DMS 273 treated with DMSO at 0.1 percent for 48 hours (cell line): ENCODE data around the gene ARMH3.
A peak's percentile ranks its signal among the peaks of the same experiment; 100 is the strongest.
"Not testable (repeated sequence)": the region's sequence is repeated elsewhere in the genome, so short reads cannot be mapped to it uniquely, and the experiment has no call there.

Experiments
- DNase-seq: peaks from one replicate; lab custom pipeline; 2025; lab: John Stamatoyannopoulos, UW

Gene ARMH3

DNA sequence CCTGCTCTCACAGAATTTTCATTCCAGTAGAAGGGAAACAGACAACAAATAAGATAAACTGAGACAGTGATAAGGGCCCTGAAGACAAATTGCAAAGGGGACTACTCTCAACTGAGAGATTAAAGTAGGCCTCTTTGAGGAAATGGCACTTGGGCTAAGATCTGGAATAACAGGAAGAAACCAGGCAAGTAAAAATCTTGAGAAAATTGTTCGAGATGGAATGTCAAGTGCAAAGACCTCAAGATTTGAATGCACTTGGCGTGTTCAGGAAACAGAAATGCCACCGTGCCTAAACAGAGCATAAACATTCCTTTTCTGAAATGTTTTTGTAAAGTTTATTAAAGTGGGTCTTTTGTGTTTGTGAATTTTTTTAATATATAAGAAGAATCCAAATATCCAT, 10.7 kb downstream of the ARMH3 start:
- DNase-seq, result no peak

DNA sequence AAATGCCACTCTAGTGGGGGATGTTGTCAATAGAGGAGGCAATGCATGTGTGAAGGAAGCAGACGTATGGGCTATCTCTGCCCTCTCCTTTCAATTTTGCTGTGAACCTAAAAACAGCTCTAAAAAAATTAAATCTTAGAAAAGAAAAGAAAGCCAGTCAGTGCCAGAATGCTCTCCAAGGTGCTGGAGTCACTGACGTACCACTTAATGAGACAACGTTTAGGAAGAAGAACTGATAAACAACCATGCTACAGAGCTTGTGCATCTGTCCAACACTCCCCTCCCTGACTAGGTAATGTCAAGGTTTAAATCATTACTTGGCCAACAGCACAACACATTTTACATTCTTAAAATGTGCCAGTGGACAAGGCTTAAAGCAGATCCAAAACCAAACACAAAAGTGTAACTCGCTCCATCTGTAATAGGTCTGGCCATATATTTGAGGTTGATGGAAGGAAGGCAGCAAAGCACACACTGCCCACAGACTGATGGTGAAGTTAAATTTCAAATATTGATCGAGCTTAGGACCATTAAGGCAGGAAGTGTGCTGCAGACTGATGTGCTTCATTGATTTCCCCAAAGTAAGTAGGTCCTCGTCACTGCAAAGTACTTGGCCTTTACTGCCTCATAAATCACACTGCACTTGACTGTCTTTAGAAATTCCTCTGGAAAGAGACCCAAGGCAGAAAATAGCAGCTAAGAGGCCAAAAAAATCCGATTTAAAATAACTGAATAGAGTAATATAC, 15.5 kb downstream of the ARMH3 start:
- no peak for DNase-seq

DNA sequence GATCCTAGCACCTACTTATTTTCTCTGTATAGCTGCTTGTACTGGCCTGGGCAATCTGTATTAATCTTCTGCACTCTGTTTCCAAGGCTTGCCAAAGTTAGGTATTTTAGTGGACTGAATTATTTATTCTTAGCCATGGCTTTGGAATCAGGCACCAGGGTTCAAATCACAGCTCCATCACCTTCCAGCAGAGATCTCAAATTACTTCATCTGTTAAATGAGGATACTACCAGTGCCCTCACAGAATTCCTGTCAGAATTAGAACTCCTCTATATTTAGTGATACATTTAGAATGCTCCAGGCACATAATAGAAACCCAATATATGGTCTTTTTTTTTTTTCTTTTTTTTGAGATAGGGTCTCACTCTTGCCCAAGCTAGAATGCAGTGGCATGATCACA, 17.6 kb downstream of the ARMH3 start:
- no peak for DNase-seq

DNA sequence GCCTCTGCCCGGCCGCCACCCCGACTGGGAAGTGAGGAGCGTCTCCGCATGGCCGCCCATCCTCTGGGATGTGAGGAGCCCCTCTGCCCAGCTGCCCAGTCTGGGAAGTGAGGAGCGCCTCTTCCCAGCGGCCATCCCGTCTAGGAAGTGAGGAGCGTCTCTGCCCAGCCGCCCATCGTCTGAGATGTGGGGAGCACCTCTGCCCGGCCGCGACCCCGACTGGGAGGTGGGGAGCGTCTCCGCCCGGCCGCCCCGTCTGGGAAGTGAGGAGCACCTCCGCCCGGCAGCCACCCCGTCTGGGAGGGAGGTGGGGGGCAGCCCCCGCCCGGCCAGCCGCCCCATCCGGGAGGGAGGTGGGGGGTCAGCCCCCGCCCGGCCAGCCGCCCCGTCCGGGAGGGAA, 20.2 kb downstream of the ARMH3 start:
- not testable (repeated sequence) for DNase-seq

DNA sequence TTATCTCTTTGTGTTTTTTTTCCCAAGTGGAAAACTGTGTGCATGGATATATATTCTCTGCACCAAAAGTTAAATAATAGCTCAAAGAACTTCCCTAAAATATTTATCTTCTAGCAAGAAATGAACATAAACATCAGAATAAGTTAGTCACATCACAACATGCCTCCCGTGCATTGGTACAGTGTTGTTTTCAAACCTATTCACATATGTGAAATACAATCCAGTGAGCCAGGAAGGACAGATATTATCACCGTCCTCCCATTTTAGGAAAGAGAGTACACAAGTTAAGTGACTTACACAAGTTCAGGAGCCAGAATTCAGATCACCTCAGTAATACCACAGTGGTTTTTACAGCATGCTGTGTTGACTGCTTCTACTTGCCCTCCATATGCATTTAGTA, 22.2 kb downstream of the ARMH3 start:
- DNase-seq, result no peak

DNA sequence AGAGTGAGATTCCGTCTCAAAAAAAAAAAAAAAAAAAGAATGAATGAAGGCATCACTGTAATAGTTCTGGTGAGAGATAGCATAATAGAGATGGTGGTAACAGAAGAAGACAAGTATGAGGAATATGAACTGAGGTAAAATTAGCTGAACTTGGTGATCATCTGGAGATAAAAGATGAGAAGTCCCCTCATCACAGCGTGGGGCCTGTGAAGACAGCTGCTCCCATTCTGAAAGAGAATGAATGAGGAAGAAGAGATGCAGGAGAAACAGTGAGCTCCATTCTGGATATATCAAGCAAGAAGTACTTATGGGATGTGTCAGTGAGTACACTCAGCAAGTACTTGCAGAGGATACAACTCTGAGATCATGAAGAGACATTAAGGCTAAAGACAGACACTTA, 28.7 kb downstream of the ARMH3 start:
- no peak for DNase-seq

DNA sequence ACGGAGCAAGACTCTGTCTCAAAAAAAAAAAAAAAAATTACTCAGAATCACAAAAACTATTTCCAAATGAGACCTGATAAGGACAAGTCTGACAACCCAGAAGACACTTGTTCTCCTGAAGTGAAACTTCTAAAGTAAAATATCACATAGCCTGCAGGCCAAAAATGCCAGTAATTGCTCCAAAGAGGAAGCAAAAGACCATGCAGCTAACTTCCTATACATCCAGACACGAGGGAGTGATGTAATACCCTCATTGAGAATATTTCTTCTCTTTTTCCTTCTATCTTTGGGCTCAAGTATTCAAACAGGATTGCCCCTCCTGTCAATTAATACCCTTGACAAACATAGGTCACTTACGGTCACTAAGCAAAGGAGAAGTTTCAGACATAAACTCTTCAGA, 31.2 kb downstream of the ARMH3 start:
- no peak for DNase-seq

DNA sequence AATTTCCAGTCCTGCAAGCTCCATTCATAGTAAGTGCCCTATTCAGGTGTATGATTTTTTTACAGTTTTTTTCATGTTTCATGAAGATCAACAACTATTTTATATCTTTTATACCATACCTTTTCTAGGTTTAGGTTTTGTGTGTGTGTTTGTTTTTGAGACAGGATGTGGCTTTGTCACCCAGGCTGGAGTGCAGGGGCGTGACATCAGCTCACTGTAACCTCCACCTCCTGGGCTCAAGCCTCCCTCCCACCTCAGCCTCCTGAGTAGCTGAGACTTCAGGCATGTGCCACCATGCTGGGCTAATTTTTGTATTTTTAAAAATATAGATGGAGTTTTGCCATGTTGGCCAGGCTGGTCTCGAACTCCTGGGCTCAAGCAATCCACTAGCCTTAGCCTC, 35.0 kb downstream of the ARMH3 start:
- DNase-seq, result no peak

DNA sequence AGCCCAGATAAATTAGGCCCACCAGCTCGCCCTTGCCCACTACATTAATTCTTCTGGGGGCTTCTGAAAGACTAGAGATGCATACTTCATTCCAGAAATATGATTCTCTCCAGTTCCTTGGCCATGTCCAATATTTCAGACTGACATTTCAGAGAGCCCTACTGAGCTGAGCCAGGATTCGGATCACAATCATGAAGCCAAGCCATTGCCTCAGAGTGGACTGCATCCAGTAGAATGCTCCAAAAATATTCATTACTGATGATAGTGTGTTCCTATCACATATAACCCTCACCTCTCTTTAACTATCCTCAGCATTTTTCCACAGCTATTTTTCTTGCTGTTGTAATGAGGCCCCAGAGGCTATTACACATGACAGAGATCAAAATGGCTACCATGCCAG, 38.7 kb downstream of the ARMH3 start:
- no peak for DNase-seq

DNA sequence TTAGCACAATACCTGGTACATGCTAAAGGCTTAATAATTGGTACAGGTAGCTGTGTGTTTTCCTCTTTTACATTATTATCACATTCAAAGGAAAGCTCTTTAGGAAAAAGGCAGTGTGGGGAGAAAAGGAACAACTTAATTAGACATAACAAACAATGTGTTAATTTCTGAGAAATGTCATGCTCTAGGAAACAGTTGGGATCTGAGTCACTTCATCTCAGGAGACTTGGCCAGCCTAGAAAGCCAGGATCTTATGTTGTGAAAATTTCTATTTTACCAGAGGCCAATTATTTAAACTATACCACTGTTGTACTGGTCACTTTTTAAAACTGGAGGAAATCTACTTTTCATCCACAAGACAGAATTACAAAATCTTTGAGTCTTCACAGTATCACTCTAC, 39.6 kb downstream of the ARMH3 start:
- DNase-seq, result no peak

DNA sequence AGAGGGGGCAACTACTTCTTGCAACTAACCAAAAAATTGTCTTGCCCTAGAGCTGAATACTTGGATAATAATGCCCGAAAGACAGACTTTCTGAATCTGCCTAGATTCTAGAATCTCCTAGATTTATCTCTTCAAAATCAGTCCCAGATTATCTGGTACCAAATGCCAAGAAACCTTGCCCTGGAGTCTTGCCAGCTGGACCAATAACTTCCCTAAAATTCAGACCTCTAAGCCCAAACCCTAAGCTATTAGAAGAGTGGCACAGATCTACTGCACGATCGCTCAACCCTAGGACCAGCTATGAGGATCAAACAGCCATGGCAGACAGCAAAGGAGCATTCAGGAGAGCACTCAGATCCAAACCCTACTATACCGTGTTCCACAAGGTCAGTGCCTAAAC, 45.0 kb downstream of the ARMH3 start:
- DNase-seq, result no peak

DNA sequence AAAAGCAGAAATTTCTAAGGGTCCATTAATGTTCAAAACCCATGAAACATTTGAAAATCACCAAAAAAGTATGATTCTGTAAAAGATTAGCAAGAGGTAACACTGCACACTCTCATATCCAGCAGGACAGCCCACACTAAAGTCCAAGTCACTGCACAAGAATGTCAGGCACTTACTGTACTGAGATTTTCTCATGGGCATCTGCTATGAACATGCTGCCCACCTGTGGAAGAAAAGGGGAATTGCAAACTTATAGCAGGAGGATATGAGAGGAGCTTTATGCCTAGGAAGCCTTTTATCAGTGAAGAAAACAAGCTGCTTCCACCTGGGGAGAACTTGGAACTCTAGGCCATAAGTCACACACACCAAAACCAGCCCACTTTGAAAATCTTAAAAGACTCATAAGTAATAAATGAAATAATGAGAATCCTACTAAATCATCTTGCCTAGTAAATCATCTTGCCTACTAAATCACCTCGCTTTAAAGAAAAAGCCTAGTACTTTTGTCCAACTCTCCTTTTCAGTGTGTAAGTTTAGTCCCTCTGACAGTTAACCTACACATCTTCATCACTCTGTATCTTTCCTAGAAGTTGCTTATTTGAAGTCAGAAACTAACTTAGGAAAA, 46.1 kb downstream of the ARMH3 start:
- DNase-seq, result peak; percentile 11

DNA sequence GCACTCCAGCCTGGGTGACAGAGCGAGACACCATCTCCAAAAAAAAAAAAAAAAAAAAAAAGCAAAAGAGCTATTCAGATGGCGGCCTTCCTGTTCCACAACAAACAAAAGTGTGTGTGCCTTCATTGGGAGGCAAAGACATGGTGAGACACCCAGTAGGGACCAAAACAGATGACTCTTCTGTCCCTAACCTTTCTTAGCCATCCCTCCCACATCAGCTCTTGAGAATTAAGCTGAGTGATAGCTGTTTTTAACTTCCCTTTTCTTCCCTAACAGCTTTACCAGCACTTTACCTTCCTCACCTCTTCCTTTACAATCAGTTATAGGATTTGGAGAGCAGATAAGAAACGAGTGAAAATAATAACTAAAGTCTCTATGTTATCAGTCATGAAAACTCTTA, 48.2 kb downstream of the ARMH3 start:
- DNase-seq, result no peak

DNA sequence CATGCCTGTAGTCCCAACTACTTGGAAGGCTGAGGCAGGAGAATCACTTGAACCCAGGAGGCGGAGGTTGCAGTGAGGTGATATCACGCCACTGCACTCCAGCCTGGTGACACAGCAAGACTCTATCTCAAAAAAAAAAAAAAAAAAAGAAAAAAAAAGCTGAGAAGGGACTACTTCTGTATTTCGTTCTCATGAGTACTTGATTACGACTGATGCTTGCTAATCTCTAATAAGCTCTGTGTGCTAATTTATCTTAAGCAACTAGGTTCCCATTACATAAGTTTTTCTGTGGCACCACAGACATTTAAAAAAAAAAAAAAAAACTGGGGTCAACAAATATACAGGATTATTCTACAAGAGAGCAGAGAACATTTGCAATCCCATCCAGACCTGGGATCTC, 48.9 kb downstream of the ARMH3 start:
- DNase-seq, result not testable (repeated sequence)

DNA sequence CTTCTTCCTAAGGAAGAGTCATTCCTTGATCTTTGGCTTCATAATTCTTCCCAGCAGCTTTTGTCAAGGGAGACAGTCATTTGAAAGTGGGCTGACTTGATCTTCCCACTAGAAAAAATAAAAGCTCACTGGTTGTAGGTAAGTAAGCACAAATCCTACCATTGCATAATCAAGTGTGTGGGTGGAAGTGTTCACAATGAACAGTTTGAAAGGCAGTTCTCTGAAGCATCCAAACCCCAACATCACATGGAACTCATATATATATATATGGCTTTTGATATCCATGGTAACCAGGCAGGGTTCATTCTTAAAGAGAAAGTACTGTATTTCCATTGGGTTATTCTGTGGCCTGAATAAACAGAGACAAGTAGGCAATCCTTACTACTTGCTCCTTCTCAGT, 51.6 kb downstream of the ARMH3 start:
- no peak for DNase-seq

DNA sequence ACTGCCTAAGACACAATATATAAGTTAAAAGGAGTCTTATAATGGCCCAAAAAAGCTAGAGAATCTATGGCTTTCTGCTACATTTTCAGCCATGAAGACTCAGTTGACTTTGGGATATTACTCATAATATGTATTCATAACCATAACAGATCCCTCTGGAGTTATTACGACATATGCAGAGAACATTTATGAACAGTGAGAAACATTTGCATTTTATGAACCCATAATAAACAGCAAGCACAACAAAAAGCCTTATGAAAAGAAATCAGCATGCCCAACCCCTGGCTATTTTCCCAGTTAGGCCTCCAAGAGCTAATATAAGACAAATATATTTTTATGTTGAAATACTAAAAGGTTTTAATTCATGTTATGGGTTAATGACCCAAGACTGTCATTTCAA, 52.4 kb downstream of the ARMH3 start:
- DNase-seq, result no peak

DNA sequence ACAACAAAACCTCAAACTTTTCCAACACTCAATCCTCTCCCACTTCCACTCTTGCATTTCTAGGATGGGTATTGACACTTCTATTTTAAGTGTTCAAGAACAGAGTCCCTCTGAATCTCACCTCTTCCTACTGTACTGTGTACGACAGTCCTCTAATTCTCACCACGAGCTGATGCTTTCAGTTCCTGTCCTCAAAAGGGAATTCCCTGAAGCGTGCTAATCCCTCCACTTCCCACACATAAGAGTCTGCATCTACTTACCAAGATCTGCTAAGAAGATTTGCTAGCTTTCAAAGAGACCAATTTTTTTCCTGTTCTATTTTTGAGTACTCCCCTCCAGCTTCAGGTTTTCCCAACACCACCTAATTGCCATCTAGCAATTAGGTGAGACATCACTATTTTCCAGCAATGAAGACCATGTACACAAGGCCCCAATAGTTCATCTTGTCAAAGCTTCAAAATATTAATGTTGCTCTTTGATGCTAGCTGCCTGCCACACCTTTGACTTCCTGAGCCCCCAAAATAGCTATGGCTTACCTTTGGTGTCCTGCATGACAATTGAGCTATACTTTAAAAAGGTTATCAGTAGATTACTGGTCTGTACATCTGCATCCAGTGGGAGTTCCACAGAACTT, 54.4 kb downstream of the ARMH3 start:
- DNase-seq, result no peak

DNA sequence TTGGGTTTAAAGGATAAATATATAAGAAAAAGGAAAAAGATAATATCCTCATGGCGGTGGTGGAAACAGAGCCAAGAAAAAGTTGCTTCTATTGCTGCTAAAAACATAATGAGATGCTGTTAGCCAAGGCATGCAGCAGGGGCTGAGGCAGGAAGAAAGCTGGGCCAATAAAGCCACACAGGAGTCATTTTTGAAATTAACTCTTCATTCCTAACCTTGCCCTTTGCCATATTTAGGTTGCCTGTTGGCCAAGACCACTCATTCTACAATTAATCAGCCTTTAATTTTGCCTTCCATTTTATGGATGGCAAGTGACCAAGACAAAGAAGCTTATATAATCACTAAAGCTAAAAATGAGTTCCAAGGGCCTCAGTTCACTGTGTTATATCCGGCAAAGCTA, 58.2 kb downstream of the ARMH3 start:
- DNase-seq, result no peak

DNA sequence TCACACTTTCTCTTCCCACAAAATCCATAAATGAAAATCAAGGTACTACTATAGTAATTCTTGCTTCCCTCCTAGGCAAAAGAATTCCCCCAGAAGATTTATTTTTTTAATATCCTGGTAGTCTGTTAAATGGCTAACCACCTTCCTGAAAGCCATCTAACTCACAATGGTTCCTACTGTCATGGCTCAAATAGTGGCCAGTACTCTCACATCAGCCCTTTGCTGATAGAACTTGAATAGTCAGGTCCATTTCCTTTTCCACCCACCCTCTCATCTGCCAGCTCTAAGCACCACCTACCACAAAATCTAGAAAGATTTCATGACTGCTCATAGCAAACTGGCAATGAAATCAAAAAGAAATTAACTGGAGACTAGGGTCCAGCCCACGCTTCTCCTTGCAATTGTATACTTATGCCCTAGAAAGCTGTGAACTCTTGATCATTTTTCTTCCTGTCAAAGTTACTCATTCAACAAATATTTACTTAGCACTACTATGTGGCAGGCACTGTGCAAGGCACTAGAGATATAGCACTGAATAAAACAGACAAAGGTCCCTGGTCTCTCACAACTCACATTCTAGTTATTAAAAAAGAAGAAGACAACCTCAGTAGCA, 60.4 kb downstream of the ARMH3 start:
- DNase-seq, result no peak

DNA sequence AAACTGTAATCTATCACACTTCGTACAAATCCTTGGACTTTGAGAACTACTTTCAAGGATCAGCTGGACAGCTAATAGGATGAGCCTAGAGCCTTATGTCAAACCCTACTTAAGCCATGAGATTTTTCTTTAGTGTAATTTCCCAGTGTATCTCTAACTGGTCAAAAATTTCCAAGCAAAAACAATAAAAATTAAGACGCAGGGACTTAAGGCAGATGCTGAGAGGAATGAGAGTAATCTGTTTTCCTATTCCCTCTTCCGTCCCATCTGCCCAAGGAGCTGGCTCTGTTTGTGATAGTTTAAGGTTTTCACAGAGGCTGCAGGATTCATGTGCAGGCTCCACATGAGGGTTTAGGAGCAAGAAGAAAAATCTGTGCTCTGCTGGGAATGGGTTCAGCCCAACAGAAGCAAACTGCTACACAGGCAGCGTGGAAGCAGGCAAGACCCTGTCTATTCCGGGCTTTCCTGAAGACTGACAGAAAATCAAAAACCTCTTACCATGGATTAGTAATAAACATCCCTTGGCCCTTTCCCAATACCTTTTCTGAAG, 62.2 kb downstream of the ARMH3 start:
- DNase-seq, result no peak

DNA sequence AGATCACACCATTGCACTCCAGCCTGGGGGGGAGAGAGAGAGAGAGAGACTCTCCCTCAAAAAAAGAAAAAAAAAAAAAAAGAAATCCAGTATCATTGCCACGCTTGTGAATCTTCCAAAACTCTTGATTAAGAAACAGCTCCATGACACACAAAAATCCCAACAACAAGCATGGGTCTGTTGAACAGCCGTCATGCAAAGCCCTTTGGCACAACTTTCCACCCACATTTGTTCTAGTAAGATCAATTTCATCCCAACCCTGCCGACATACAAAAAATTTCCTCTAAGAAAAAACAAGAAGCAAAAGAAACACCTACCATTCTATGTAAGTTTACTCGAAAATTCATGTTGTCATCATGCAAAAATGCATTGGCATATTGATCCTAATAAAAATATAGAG, 62.8 kb downstream of the ARMH3 start:
- DNase-seq, result no peak

DNA sequence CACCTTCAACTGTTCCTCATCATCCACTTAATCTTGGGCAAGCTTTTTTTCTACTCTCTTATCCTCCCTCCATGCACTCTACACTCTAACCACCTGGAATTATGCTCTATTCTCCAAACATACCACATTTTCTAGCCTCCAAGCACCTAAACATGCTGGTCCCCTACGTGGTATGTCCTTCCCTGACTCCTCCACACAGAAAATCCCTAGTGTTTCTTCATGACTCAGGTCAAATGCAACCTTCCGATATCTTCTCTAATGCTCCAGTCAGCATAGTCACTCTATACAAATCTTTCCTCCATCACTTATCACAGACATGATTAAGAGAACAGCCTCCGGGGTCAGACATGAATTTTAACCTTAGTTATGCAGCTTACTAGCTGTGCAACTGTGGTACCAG, 68.8 kb downstream of the ARMH3 start:
- no peak for DNase-seq

DNA sequence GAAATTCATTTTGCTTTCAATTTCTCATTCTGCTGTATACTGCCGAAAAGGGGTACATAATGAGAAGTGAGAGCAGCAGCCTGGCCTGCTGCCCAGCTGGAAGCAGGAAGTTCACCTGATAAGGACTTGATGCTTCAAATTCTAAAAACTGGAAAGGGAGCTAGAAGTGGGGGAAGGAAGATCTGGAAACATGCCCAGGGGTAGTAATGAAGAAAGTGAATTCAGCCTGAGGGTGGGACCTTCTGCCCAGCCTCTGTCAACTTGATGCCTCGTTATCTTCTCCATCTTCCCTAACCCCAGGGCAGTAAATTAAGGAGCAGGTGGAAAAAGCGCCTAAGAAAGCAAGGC, 69.4 kb downstream of the ARMH3 start:
- no peak for DNase-seq
